Suprapubic skin (tissue), 4 donors: ENCODE measurements around the gene LAMB4. TPM values are rescaled to one million over a fixed set of nuclear protein-coding genes. Genes with fewer than 3 reads are reported as not detected.
A peak's percentile ranks its signal among the peaks of the same experiment; 100 is the strongest.

Experiments
- DNase-seq, 2 donors: peaks; one replicate each; pipeline ENCODE4 v3.0.0-alpha.2; 2019; ENCODE audit warnings: low spot score in 2 of 2
- H3K27ac ChIP-seq: fragments of 200-600 bp; sonication (generic); one replicate; pipeline ENCODE4 v1.5.1; 2019
- H3K27me3 ChIP-seq: fragments of 200-600 bp; sonication (generic); one replicate; pipeline ENCODE4 v1.5.1; 2019
- H3K36me3 ChIP-seq: fragments of 200-600 bp; sonication (generic); one replicate; pipeline ENCODE4 v1.5.1; 2019
- H3K4me1 ChIP-seq: fragments of 200-600 bp; sonication (generic); one replicate; pipeline ENCODE4 v1.5.1; 2019
- H3K4me3 ChIP-seq: fragments of 200-600 bp; sonication (generic); one replicate; pipeline ENCODE4 v1.5.1; 2019; ENCODE audit warnings: mild to moderate bottlenecking
- H3K9me3 ChIP-seq: fragments of 200-600 bp; sonication (generic); one replicate; pipeline ENCODE4 v1.5.1; 2019
- CTCF ChIP-seq, 2 donors: fragments of 200-600 bp in 1 of 2; fragments of 450-650 bp in 1 of 2; sonication (generic) in 1 of 2; IDR thresholded peaks; one replicate each; pipeline ENCODE4 v1.5.1; 2016 to 2019; ENCODE audit warnings: antibody characterized with exemption in 2 of 2, mild to moderate bottlenecking in 1 of 2, moderate library complexity in 1 of 2
- EP300 ChIP-seq: sonication (generic); formaldehyde crosslinking; IDR thresholded peaks from one replicate; pipeline ENCODE4 v1.6.1; 2017; ENCODE audit warnings: antibody characterized with exemption
- POLR2A ChIP-seq, 2 donors: fragments of 450-650 bp; IDR thresholded peaks; one replicate each; pipeline ENCODE4 v1.6.1; 2017; ENCODE audit warnings: antibody characterized with exemption in 2 of 2, mild to moderate bottlenecking in 2 of 2, moderate library complexity in 2 of 2
- POLR2AphosphoS5 ChIP-seq, 3 donors: sonication (generic); formaldehyde crosslinking; IDR thresholded peaks; one replicate each; pipeline ENCODE4 v1.6.1; 2017; ENCODE audit warnings: antibody characterized with exemption in 3 of 3
- WGBS: methylation state at CpG from one replicate; pipeline ENCODE4 v1.1.5; 2018; 5-methylcytosine and 5-hydroxymethylcytosine counted together
- total RNA-seq, 4 donors: library from RNA; depleted of rRNA; stranded (reverse); fragments of >200 nt; gene quantifications; one replicate each; pipeline ENCODE4 v1.1.0, GENCODE V29; 2016

LAMB4 gene
- total RNA-seq, 4 donors from 2014 or later: 212 to 642 (median 282) TPM

DNA sequence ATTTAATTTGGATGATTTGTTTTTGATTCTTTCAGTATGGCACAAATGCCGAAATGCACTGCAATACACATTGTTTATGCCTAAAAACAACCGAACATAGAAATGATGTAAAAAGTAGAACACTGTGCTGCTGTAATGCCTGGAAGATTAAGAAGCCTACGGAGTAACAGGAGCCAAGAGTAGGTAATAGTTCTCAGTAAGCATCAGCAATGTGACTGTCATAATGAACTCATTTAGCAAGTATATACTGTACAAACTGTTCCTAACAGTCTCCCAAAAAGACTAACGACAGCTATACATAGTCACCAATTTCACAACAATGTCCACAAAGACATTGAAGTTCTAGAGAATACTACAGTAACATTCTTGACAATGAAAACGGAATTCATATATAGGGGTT, 19.0 kb upstream of the LAMB4 start:
- Histone ChIP-seq H3K36me3 (no peaks in the 10 kb centered on the region), H3K4me3 (no peak overlapping the region), H3K27ac (no peak overlapping the region), H3K27me3 (no peaks in the 10 kb centered on the region), H3K4me1 (peaks cover 18% of the 10 kb centered on the region), H3K9me3 (no peaks in the 10 kb centered on the region)
- 80% methylated on average over 5 of the region's 5 CpGs for WGBS
- peak; percentile 12 for TF ChIP-seq EP300
- TF ChIP-seq CTCF (IDR thresholded peaks at IDR 0.05): no peak
- no peak for DNase-seq

GRCh38 chr7:108147031-108147563, 16.9 kb upstream of the LAMB4 start:
- TF ChIP-seq POLR2A (IDR thresholded peaks at IDR 0.05) (no peak), EP300 (no peak)
- Histone ChIP-seq H3K9me3 (no peaks in the 10 kb centered on the region), H3K27me3 (no peaks in the 10 kb centered on the region), H3K36me3 (no peaks in the 10 kb centered on the region), H3K4me3 (no peak overlapping the region), H3K27ac (no peak overlapping the region), H3K4me1 (peaks cover 18% of the 10 kb centered on the region)
- 84% methylated on average over 6 of the region's 6 CpGs for WGBS
- DNase-seq: no peak

- WGBS: 12% methylated on average over 12 of the region's 12 CpGs
- TF ChIP-seq POLR2A (IDR thresholded peaks at IDR 0.05): no peak
- TF ChIP-seq CTCF (IDR thresholded peaks at IDR 0.05): peak; percentile 70 to 86
- no peak for TF ChIP-seq POLR2AphosphoS5 (IDR thresholded peaks at IDR 0.05)
- no peak for TF ChIP-seq EP300
- H3K36me3 ChIP-seq: no peaks in the 10 kb centered on the region
- peak overlapping the region; percentile 9 for H3K4me3 ChIP-seq
- H3K27ac ChIP-seq: peak overlapping the region; percentile 48
- DNase-seq: peak in 1 of 2 donors; percentile 78
- no peaks in the 10 kb centered on the region for H3K9me3 ChIP-seq
- H3K27me3 ChIP-seq: no peaks in the 10 kb centered on the region
- H3K4me1 ChIP-seq: peaks cover 18% of the 10 kb centered on the region
These were observed 16.1 kb upstream of the LAMB4 start for GRCh38 chr7:108146070-108146842.

DNA sequence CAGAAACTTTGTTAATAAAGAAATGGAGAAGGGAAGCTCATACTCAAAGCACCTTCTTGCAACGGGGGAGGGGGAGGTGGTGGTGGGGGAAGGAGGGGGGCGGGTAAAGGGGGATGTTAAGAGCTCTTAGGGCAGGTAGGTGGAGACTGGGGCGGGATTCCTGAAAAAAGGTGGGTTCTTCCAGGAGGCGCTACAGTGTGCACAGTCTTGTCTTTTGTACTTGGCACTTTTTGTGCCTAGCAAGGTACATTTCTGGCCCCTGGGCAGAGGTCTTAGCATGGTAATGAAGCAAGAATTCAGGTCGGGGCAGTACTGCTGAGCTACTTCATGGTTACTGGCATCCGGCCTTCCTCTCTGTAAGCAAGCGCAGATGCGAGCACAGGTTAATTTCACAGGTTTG, 15.2 kb upstream of the LAMB4 start:
- no peak for DNase-seq
- peak overlapping the region; percentile 48 for H3K27ac ChIP-seq
- H3K4me1 ChIP-seq: peaks cover 18% of the 10 kb centered on the region
- no peaks in the 10 kb centered on the region for H3K9me3 ChIP-seq
- 54% methylated on average over 8 of the region's 8 CpGs for WGBS
- H3K4me3 ChIP-seq: no peak overlapping the region
- TF ChIP-seq POLR2A (IDR thresholded peaks at IDR 0.05) (no peak), POLR2AphosphoS5 (IDR thresholded peaks at IDR 0.05) (peak in 1 of 3 donors; percentile 58)
- no peaks in the 10 kb centered on the region for H3K36me3 ChIP-seq
- no peaks in the 10 kb centered on the region for H3K27me3 ChIP-seq

- Histone ChIP-seq H3K27me3 (no peaks in the 10 kb centered on the region), H3K4me3 (no peak overlapping the region), H3K27ac (peak overlapping the region; percentile 48), H3K4me1 (peaks cover 18% of the 10 kb centered on the region), H3K9me3 (no peaks in the 10 kb centered on the region), H3K36me3 (no peaks in the 10 kb centered on the region)
- TF ChIP-seq EP300: no peak
- TF ChIP-seq POLR2AphosphoS5 (IDR thresholded peaks at IDR 0.05): no peak
- no peak for TF ChIP-seq POLR2A (IDR thresholded peaks at IDR 0.05)
- no peak for TF ChIP-seq CTCF (IDR thresholded peaks at IDR 0.05)
- DNase-seq: no peak
- 44% methylated on average over 3 of the region's 3 CpGs for WGBS
These were observed 14.8 kb upstream of the LAMB4 start for GRCh38 chr7:108144931-108145330.

DNA sequence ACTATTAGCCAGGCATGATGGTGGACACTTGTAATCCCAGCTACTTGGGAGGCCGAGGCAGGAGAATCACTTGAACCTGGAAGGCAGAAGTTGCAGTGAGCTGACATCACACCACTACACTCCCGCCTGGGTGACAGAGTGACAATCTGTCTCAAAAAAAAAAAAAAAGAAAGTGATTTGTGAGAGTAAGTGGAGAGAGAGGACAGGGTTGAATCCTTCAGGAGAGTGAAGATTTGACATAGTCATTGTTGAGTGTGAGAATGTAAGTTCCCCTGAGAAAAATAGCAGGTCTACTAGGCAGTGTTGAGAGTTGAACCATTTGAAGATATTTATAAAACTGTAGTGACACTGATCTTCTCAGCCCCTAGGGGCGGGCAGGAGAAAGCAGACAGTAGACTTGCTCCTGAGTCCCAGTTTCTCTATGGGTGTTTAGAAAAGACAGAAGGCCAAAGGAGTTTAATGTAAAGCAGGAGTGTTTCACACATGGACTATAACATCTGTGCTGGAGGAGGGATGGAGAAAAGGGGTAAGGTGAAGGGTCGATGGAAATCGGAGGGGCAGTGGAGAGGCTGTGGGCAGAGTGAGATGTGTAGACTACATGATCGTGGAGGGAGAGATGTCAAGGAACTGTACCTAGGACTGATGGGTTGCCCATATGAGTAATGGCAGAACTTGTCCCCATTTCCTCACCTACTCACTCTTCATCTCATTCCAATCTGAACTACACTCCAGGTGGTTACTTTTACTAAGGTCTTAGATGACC, 13.7 kb upstream of the LAMB4 start:
- H3K9me3 ChIP-seq: no peaks in the 10 kb centered on the region
- TF ChIP-seq CTCF (IDR thresholded peaks at IDR 0.05) (no peak), EP300 (no peak), POLR2A (IDR thresholded peaks at IDR 0.05) (no peak), POLR2AphosphoS5 (IDR thresholded peaks at IDR 0.05) (no peak)
- WGBS: 93% methylated on average over 6 of the region's 6 CpGs
- peaks cover 25% of the 10 kb centered on the region for H3K4me1 ChIP-seq
- no peaks in the 10 kb centered on the region for H3K36me3 ChIP-seq
- H3K27me3 ChIP-seq: no peaks in the 10 kb centered on the region
- H3K4me3 ChIP-seq: no peak overlapping the region
- no peak overlapping the region for H3K27ac ChIP-seq
- DNase-seq: no peak
